ENCODE results near the gene KIF13A. TPM values are rescaled to one million over a fixed set of nuclear protein-coding genes. Genes with fewer than 3 reads are reported as not detected.

KIF13A gene
- total RNA-seq, 2 donors from 2014 or later: 35.3 to 45.0 TPM

GRCh38 chr6:17870300-17871188, 116.9 kb downstream of the KIF13A start:
- H3K27me3 ChIP-seq (ENCODE audit: control insufficient read depth, insufficient read depth, low read length, poor library complexity, severe bottlenecking): no peaks in the 10 kb centered on the region
- H3K27me3 Mint-ChIP-seq (ENCODE audit: insufficient read depth): no peaks in the 10 kb centered on the region
- H3K9ac ChIP-seq (ENCODE audit: extremely low read depth, low read length, poor library complexity, severe bottlenecking): no peak overlapping the region
- H3K27ac Mint-ChIP-seq: no peak overlapping the region
- no peak for DNase-seq
- H3K4me1 Mint-ChIP-seq: peaks cover 9% of the 10 kb centered on the region
- H3K27ac ChIP-seq (ENCODE audit: low read depth, low read length): no peak overlapping the region
- 84 to 86% methylated on average over 5 of the region's 5 CpGs for WGBS, 2 experiments (ENCODE audit: insufficient coverage in 1 of 2, insufficient read length in 1 of 2)
- peaks cover 6% of the 10 kb centered on the region for H3K36me3 Mint-ChIP-seq (ENCODE audit: low read depth)
- peaks cover 15% of the 10 kb centered on the region for H3K36me3 ChIP-seq (ENCODE audit: control insufficient read depth, insufficient read depth, low read length)
- no peaks in the 10 kb centered on the region for H3K9me3 ChIP-seq (ENCODE audit: control insufficient read depth, low read length)
- H3K4me1 ChIP-seq (ENCODE audit: control insufficient read depth, insufficient read depth, low read length): no peaks in the 10 kb centered on the region
- H3K4me3 ChIP-seq (ENCODE audit: low read length): no peak overlapping the region
- H3K4me3 Mint-ChIP-seq: no peak overlapping the region
- H3K9me3 Mint-ChIP-seq: no peaks in the 10 kb centered on the region
- no peak for TF ChIP-seq CTCF (conservative IDR thresholded peaks at IDR 0.05)

- Histone ChIP-seq H3K4me1 (ENCODE audit: control insufficient read depth, insufficient read depth, low read length) (no peaks in the 10 kb centered on the region), H3K27me3 (ENCODE audit: control insufficient read depth, insufficient read depth, low read length, poor library complexity, severe bottlenecking) (no peaks in the 10 kb centered on the region), H3K9me3 (ENCODE audit: control insufficient read depth, low read length) (no peaks in the 10 kb centered on the region), H3K36me3 (ENCODE audit: control insufficient read depth, insufficient read depth, low read length) (peaks cover 15% of the 10 kb centered on the region), H3K27ac (ENCODE audit: low read depth, low read length) (no peak overlapping the region), H3K4me3 (ENCODE audit: low read length) (no peak overlapping the region), H3K9ac (ENCODE audit: extremely low read depth, low read length, poor library complexity, severe bottlenecking) (no peak overlapping the region)
- Mint-ChIP-seq H3K4me1 (peaks cover 9% of the 10 kb centered on the region), H3K9me3 (no peaks in the 10 kb centered on the region), H3K27me3 (ENCODE audit: insufficient read depth) (no peaks in the 10 kb centered on the region), H3K36me3 (ENCODE audit: low read depth) (peaks cover 5% of the 10 kb centered on the region), H3K4me3 (no peak overlapping the region), H3K27ac (no peak overlapping the region)
- no peak for TF ChIP-seq CTCF (conservative IDR thresholded peaks at IDR 0.05)
- DNase-seq: no peak
- WGBS, 2 experiments (ENCODE audit: insufficient coverage in 1 of 2, insufficient read length in 1 of 2): 86 to 93% methylated on average over 1 to 3 of the region's 3 CpGs
These were observed 117.7 kb downstream of the KIF13A start for GRCh38 chr6:17869753-17870050.

GRCh38 chr6:17869010-17869752, 118.3 kb downstream of the KIF13A start:
- Histone ChIP-seq H3K9ac (ENCODE audit: extremely low read depth, low read length, poor library complexity, severe bottlenecking) (no peak overlapping the region), H3K27ac (ENCODE audit: low read depth, low read length) (no peak overlapping the region), H3K4me1 (ENCODE audit: control insufficient read depth, insufficient read depth, low read length) (no peaks in the 10 kb centered on the region), H3K4me3 (ENCODE audit: low read length) (no peak overlapping the region), H3K27me3 (ENCODE audit: control insufficient read depth, insufficient read depth, low read length, poor library complexity, severe bottlenecking) (no peaks in the 10 kb centered on the region), H3K36me3 (ENCODE audit: control insufficient read depth, insufficient read depth, low read length) (peaks cover 15% of the 10 kb centered on the region), H3K9me3 (ENCODE audit: control insufficient read depth, low read length) (no peaks in the 10 kb centered on the region)
- Mint-ChIP-seq H3K4me3 (no peak overlapping the region), H3K36me3 (ENCODE audit: low read depth) (peaks cover 4% of the 10 kb centered on the region), H3K27me3 (ENCODE audit: insufficient read depth) (no peaks in the 10 kb centered on the region), H3K9me3 (no peaks in the 10 kb centered on the region), H3K27ac (peak overlapping the region; percentile 31), H3K4me1 (peaks cover 9% of the 10 kb centered on the region)
- 92 to 95% methylated on average over 6 of the region's 6 CpGs for WGBS, 2 experiments (ENCODE audit: insufficient coverage in 1 of 2, insufficient read length in 1 of 2)
- TF ChIP-seq CTCF (conservative IDR thresholded peaks at IDR 0.05): no peak
- no peak for DNase-seq

All from endodermal cell (in vitro differentiated cells).